Activated CD4-positive, alpha-beta memory T cell treated with anti-CD3 and anti-CD28 coated beads for 36 hours (primary cell): Measurements from ENCODE around the gene ASF1A. TPM values are rescaled to one million over a fixed set of nuclear protein-coding genes. Genes with fewer than 3 reads are reported as not detected.

Experiments
- CTCF ChIA-PET: fragments of 350-600 bp; sonication (Branson Sonifier 250); formaldehyde crosslinking; loops from one replicate; lab custom pipeline; 2021; ENCODE audit warnings: antibody characterized with exemption, inconsistent platforms; lab: Charles Lee
- POLR2A ChIA-PET: fragments of 350-600 bp; sonication (Branson Sonifier 250); formaldehyde crosslinking; loops from one replicate; lab custom pipeline; 2021; ENCODE audit warnings: antibody characterized with exemption; lab: Charles Lee
- DNase-seq: peaks from one replicate; pipeline ENCODE4 v3.0.0-alpha.2; 2020
- H3K27ac Mint-ChIP-seq: one replicate; pipeline ENCODE4 v1.8.0; 2021; ENCODE audit warnings: mixed read lengths
- H3K27me3 Mint-ChIP-seq: one replicate; pipeline ENCODE4 v1.8.0; 2021; ENCODE audit warnings: mixed read lengths
- H3K36me3 Mint-ChIP-seq: one replicate; pipeline ENCODE4 v1.8.0; 2021; ENCODE audit warnings: mixed read lengths
- H3K4me1 Mint-ChIP-seq: one replicate; pipeline ENCODE4 v1.8.0; 2021; ENCODE audit warnings: low read depth, mixed read lengths
- H3K4me3 Mint-ChIP-seq: one replicate; pipeline ENCODE4 v1.8.0; 2021; ENCODE audit warnings: mild to moderate bottlenecking, mixed read lengths
- H3K9me3 Mint-ChIP-seq: one replicate; pipeline ENCODE4 v1.8.0; 2021; ENCODE audit warnings: mixed read lengths
- intact Hi-C: fragments of 100-400 bp; cut with micrococcal nuclease; formaldehyde crosslinking; loops from one replicate; pipeline ENCODE4 v1.15.1; 2023
- total RNA-seq, 2 experiments: library from RNA; stranded (reverse); gene quantifications; one replicate each; pipeline ENCODE4 v1.2.3, GENCODE V29; 2021

The ASF1A gene
- total RNA-seq, 2 experiments from 2014 or later: 32.5 to 32.7 TPM

GRCh38 chr6:118918329-118918725 lies 24.4 kb downstream of the ASF1A start:
- Mint-ChIP-seq H3K9me3 (no peaks in the 10 kb centered on the region), H3K4me3 (no peak overlapping the region), H3K4me1 (peaks cover 4% of the 10 kb centered on the region), H3K27ac (no peak overlapping the region), H3K27me3 (no peaks in the 10 kb centered on the region), H3K36me3 (peaks cover 56% of the 10 kb centered on the region)
- DNase-seq: no peak
- intact Hi-C loops: no loop called here
- ChIA-PET CTCF (no interaction called here), POLR2A (no interaction called here)

- no peak for DNase-seq
- ChIA-PET POLR2A (no interaction called here), CTCF (no interaction called here)
- Mint-ChIP-seq H3K9me3 (no peaks in the 10 kb centered on the region), H3K36me3 (peaks cover 44% of the 10 kb centered on the region), H3K27ac (no peak overlapping the region), H3K27me3 (no peaks in the 10 kb centered on the region), H3K4me3 (no peak overlapping the region), H3K4me1 (no peaks in the 10 kb centered on the region)
- intact Hi-C loops: no loop called here
These were observed 27.1 kb downstream of the ASF1A start for GRCh38 chr6:118921084-118921483.

- intact Hi-C loops: no loop called here
- no peak overlapping the region for H3K27ac Mint-ChIP-seq
- H3K9me3 Mint-ChIP-seq: no peaks in the 10 kb centered on the region
- no peak overlapping the region for H3K4me3 Mint-ChIP-seq
- POLR2A ChIA-PET: no interaction called here
- DNase-seq: no peak
- peaks cover 47% of the 10 kb centered on the region for H3K36me3 Mint-ChIP-seq
- no peaks in the 10 kb centered on the region for H3K27me3 Mint-ChIP-seq
- H3K4me1 Mint-ChIP-seq: no peaks in the 10 kb centered on the region
- CTCF ChIA-PET: no interaction called here
These were observed 29.1 kb downstream of the ASF1A start for GRCh38 chr6:118923035-118923434.

GRCh38 chr6:118930680-118931079 lies 36.7 kb downstream of the ASF1A start:
- intact Hi-C loops: no loop called here
- POLR2A ChIA-PET: no interaction called here
- H3K36me3 Mint-ChIP-seq: peaks cover 28% of the 10 kb centered on the region
- no peaks in the 10 kb centered on the region for H3K27me3 Mint-ChIP-seq
- H3K9me3 Mint-ChIP-seq: no peaks in the 10 kb centered on the region
- H3K4me1 Mint-ChIP-seq: peaks cover 18% of the 10 kb centered on the region
- H3K27ac Mint-ChIP-seq: no peak overlapping the region
- CTCF ChIA-PET: interaction anchor here (0.6 kb wide), 1 partner anchor 122 kb away, joined by 3 read pairs; no protein-coding TSS in a partner anchor
- no peak overlapping the region for H3K4me3 Mint-ChIP-seq
- no peak for DNase-seq

GRCh38 chr6:118931436-118931835 lies 37.5 kb downstream of the ASF1A start:
- no peaks in the 10 kb centered on the region for H3K9me3 Mint-ChIP-seq
- peaks cover 28% of the 10 kb centered on the region for H3K36me3 Mint-ChIP-seq

GRCh38 chr6:118932421-118932820 lies 38.5 kb downstream of the ASF1A start:
- Mint-ChIP-seq H3K4me1 (peaks cover 23% of the 10 kb centered on the region), H3K27ac (no peak overlapping the region), H3K4me3 (no peak overlapping the region), H3K27me3 (no peaks in the 10 kb centered on the region), H3K9me3 (peaks cover 2% of the 10 kb centered on the region), H3K36me3 (peaks cover 27% of the 10 kb centered on the region)
- CTCF ChIA-PET: no interaction called here
- no peak for DNase-seq
- intact Hi-C loops: no loop called here
- POLR2A ChIA-PET: no interaction called here

More at GRCh38 chr6:118931436-118931835, 37.5 kb downstream of the ASF1A start:
- CTCF ChIA-PET: no interaction called here
- H3K4me3 Mint-ChIP-seq: no peak overlapping the region
- no peaks in the 10 kb centered on the region for H3K27me3 Mint-ChIP-seq
- H3K27ac Mint-ChIP-seq: no peak overlapping the region
- peaks cover 21% of the 10 kb centered on the region for H3K4me1 Mint-ChIP-seq
- intact Hi-C loops: no loop called here
- no peak for DNase-seq
- POLR2A ChIA-PET: no interaction called here

- intact Hi-C loops: loop anchor here (1.0 kb wide), 1 partner anchor 40 kb away; the partner anchor contains the start of gene ASF1A
- Mint-ChIP-seq H3K9me3 (peaks cover 5% of the 10 kb centered on the region), H3K36me3 (peaks cover 30% of the 10 kb centered on the region), H3K27me3 (no peaks in the 10 kb centered on the region), H3K4me3 (peak overlapping the region; percentile 81), H3K4me1 (peaks cover 23% of the 10 kb centered on the region), H3K27ac (peak overlapping the region; percentile 82)
- CTCF ChIA-PET: interaction anchor here (1.1 to 2.3 kb wide), 3 partner anchors 29 to 176 kb away, joined by 4 to 12 read pairs (median 7); no protein-coding TSS in a partner anchor
- no peak for DNase-seq
- POLR2A ChIA-PET: interaction anchor here (1.0 to 2.0 kb wide), 4 partner anchors 38 to 145 kb away, joined by 4 to 10 read pairs (median 7); partner anchors contain the start of genes ASF1A and FAM184A
These were observed 40.0 kb downstream of the ASF1A start for GRCh38 chr6:118933855-118934460.

- H3K27ac Mint-ChIP-seq: peak within 1 kb of the TSS; percentile 92
- H3K27me3 Mint-ChIP-seq: no peaks in the 10 kb centered on the region
- intact Hi-C loops: loop anchor here (1.0 kb wide), 4 partner anchors 40 to 415 kb away; partner anchors contain the start of genes ASF1A and MAN1A1
- H3K36me3 Mint-ChIP-seq: peaks cover 35% of the 10 kb centered on the region
- H3K4me1 Mint-ChIP-seq: peaks cover 23% of the 10 kb centered on the region
- ChIA-PET CTCF (interaction anchor here (1.1 to 2.3 kb wide), 4 partner anchors 29 to 176 kb away, joined by 3 to 12 read pairs (median 6); no protein-coding TSS in a partner anchor), POLR2A (interaction anchor here (0.6 to 2.0 kb wide), 6 partner anchors 37 to 145 kb away, joined by 3 to 10 read pairs (median 4); partner anchors contain the start of genes ASF1A and FAM184A)
- H3K4me3 Mint-ChIP-seq: peak within 1 kb of the TSS; percentile 81
- DNase-seq: peak; percentile 94
- H3K9me3 Mint-ChIP-seq: peaks cover 5% of the 10 kb centered on the region
These were observed 40.7 kb downstream of the ASF1A start, which contains the start of gene MCM9 for GRCh38 chr6:118934461-118935330. Gene MCM9 (minus strand): TSS chr6:118935159. CDS start chr6:118931723, 3,436 bp downstream.

- intact Hi-C loops: loop anchor here (1.0 kb wide), 3 partner anchors 142 to 414 kb away; partner anchors contain the start of gene MAN1A1
- ChIA-PET CTCF (interaction anchor here (1.1 to 2.3 kb wide), 4 partner anchors 28 to 175 kb away, joined by 3 to 12 read pairs (median 6); no protein-coding TSS in a partner anchor), POLR2A (interaction anchor here (0.6 to 2.0 kb wide), 6 partner anchors 38 to 284 kb away, joined by 3 to 10 read pairs (median 4); partner anchors contain the start of genes ASF1A and FAM184A)
- Mint-ChIP-seq H3K36me3 (peaks cover 37% of the 10 kb centered on the region), H3K27ac (peak overlapping the region; percentile 76), H3K4me3 (peak overlapping the region; percentile 81), H3K27me3 (no peaks in the 10 kb centered on the region), H3K4me1 (peaks cover 23% of the 10 kb centered on the region), H3K9me3 (peaks cover 5% of the 10 kb centered on the region)
- DNase-seq: no peak
These were observed 41.3 kb downstream of the ASF1A start for GRCh38 chr6:118935331-118935668.

- H3K9me3 Mint-ChIP-seq: peaks cover 8% of the 10 kb centered on the region
- DNase-seq: no peak
- H3K36me3 Mint-ChIP-seq: peaks cover 29% of the 10 kb centered on the region
- POLR2A ChIA-PET: interaction anchor here (0.5 to 2.0 kb wide), 2 partner anchors 40 to 226 kb away, joined by 3 to 9 read pairs; no protein-coding TSS in a partner anchor
- no peaks in the 10 kb centered on the region for H3K27me3 Mint-ChIP-seq
- H3K27ac Mint-ChIP-seq: no peak overlapping the region
- CTCF ChIA-PET: interaction anchor here (2.3 kb wide), 2 partner anchors 39 to 174 kb away, joined by 7 to 12 read pairs; no protein-coding TSS in a partner anchor
- intact Hi-C loops: loop anchor here (1.0 kb wide), 3 partner anchors 141 to 413 kb away; partner anchors contain the start of gene MAN1A1
- peaks cover 20% of the 10 kb centered on the region for H3K4me1 Mint-ChIP-seq
- H3K4me3 Mint-ChIP-seq: no peak overlapping the region
These were observed 42.2 kb downstream of the ASF1A start for GRCh38 chr6:118935978-118936703.

- no peak overlapping the region for H3K27ac Mint-ChIP-seq
- CTCF ChIA-PET: no interaction called here
- peaks cover 31% of the 10 kb centered on the region for H3K36me3 Mint-ChIP-seq
These were observed 45.7 kb downstream of the ASF1A start for GRCh38 chr6:118939683-118940082.

More at GRCh38 chr6:118939683-118940082, 45.7 kb downstream of the ASF1A start:
- peaks cover 24% of the 10 kb centered on the region for H3K9me3 Mint-ChIP-seq
- H3K4me3 Mint-ChIP-seq: no peak overlapping the region
- POLR2A ChIA-PET: interaction anchor here (0.6 kb wide), 1 partner anchor 227 kb away, joined by 4 read pairs; no protein-coding TSS in a partner anchor
- DNase-seq: no peak
- intact Hi-C loops: no loop called here
- H3K4me1 Mint-ChIP-seq: peaks cover 9% of the 10 kb centered on the region
- H3K27me3 Mint-ChIP-seq: no peaks in the 10 kb centered on the region
